ENCODE results near the gene LPGAT1. TPM values are rescaled to one million over a fixed set of nuclear protein-coding genes. Genes with fewer than 3 reads are reported as not detected.

LPGAT1 gene
- total RNA-seq, 1 donor from 2014 or later, result 73.2 TPM

- no peak for TF ChIP-seq CTCF (IDR thresholded peaks at IDR 0.05; ENCODE audit: partially characterized antibody, unreplicated experiment)
- H3K36me3 Mint-ChIP-seq (ENCODE audit: unreplicated experiment), result peaks cover 8% of the 10 kb centered on the region
- H3K27ac Mint-ChIP-seq (ENCODE audit: unreplicated experiment), result peak overlapping the region; percentile 79
- H3K27me3 Mint-ChIP-seq (ENCODE audit: unreplicated experiment), result peaks cover 2% of the 10 kb centered on the region
- DNase-seq, result peak; percentile 65
- no peak overlapping the region for H3K4me3 Mint-ChIP-seq (ENCODE audit: unreplicated experiment)
- H3K4me1 Mint-ChIP-seq (ENCODE audit: low read depth, unreplicated experiment), result peaks cover 7% of the 10 kb centered on the region
- peaks cover 7% of the 10 kb centered on the region for H3K9me3 Mint-ChIP-seq (ENCODE audit: unreplicated experiment)
These were observed 114.6 kb downstream of the LPGAT1 start for GRCh38 chr1:211715971-211716370.

GRCh38 chr1:211714154-211714553, 116.4 kb downstream of the LPGAT1 start:
- Mint-ChIP-seq H3K4me1 (ENCODE audit: low read depth, unreplicated experiment) (peaks cover 7% of the 10 kb centered on the region), H3K36me3 (ENCODE audit: unreplicated experiment) (no peaks in the 10 kb centered on the region), H3K4me3 (ENCODE audit: unreplicated experiment) (no peak overlapping the region), H3K27ac (ENCODE audit: unreplicated experiment) (no peak overlapping the region), H3K9me3 (ENCODE audit: unreplicated experiment) (peaks cover 4% of the 10 kb centered on the region), H3K27me3 (ENCODE audit: unreplicated experiment) (peaks cover 2% of the 10 kb centered on the region)
- no peak for DNase-seq
- TF ChIP-seq CTCF (IDR thresholded peaks at IDR 0.05; ENCODE audit: partially characterized antibody, unreplicated experiment), result no peak

GRCh38 chr1:211713231-211713630, 117.3 kb downstream of the LPGAT1 start:
- Mint-ChIP-seq H3K36me3 (ENCODE audit: unreplicated experiment) (no peaks in the 10 kb centered on the region), H3K4me1 (ENCODE audit: low read depth, unreplicated experiment) (peaks cover 7% of the 10 kb centered on the region), H3K27ac (ENCODE audit: unreplicated experiment) (no peak overlapping the region), H3K9me3 (ENCODE audit: unreplicated experiment) (peaks cover 4% of the 10 kb centered on the region), H3K27me3 (ENCODE audit: unreplicated experiment) (peaks cover 2% of the 10 kb centered on the region), H3K4me3 (ENCODE audit: unreplicated experiment) (no peak overlapping the region)
- no peak for TF ChIP-seq CTCF (IDR thresholded peaks at IDR 0.05; ENCODE audit: partially characterized antibody, unreplicated experiment)
- no peak for DNase-seq

GRCh38 chr1:211711315-211711705, 119.3 kb downstream of the LPGAT1 start:
- Mint-ChIP-seq H3K27me3 (ENCODE audit: unreplicated experiment) (peaks cover 4% of the 10 kb centered on the region), H3K4me1 (ENCODE audit: low read depth, unreplicated experiment) (peaks cover 7% of the 10 kb centered on the region), H3K36me3 (ENCODE audit: unreplicated experiment) (no peaks in the 10 kb centered on the region), H3K9me3 (ENCODE audit: unreplicated experiment) (peaks cover 7% of the 10 kb centered on the region), H3K27ac (ENCODE audit: unreplicated experiment) (no peak overlapping the region), H3K4me3 (ENCODE audit: unreplicated experiment) (no peak overlapping the region)
- no peak for TF ChIP-seq CTCF (IDR thresholded peaks at IDR 0.05; ENCODE audit: partially characterized antibody, unreplicated experiment)
- DNase-seq, result no peak

DNA sequence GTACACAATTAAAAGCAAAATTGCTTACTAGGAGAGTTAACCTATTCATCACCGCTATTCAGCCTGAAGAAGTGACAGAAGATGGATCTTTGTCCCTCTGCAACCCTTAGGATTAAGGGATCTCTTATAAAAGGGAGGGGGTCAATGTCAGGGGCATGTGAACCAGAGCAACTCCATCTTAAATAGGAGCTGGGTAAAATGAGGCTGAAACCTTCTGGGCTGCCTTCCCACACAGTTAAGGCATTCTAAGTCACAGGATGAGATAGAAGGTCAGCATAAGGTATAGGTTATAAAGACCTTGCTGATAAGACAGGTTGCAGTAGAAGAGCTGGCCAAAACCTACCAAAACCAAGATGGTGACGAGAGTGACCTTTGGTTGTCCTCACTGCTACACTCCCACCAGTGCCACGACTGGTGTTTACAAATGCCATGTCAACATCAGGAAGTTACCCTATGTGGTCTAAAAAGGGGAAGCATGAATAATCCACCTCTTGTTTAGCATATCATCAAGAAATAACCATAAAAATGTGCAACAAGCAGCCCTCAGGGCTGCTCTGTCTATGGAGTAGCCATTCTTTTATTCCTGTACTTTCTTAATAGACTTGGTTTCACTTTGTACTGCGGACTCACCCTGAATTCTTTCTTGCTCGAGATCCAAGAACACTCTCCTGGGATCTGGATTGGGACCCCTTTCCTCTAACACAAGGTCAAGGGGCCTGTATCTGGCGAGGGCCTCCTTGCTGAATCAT, 119.8 kb downstream of the LPGAT1 start:
- Mint-ChIP-seq H3K4me3 (ENCODE audit: unreplicated experiment) (no peak overlapping the region), H3K36me3 (ENCODE audit: unreplicated experiment) (no peaks in the 10 kb centered on the region), H3K4me1 (ENCODE audit: low read depth, unreplicated experiment) (peaks cover 6% of the 10 kb centered on the region), H3K9me3 (ENCODE audit: unreplicated experiment) (peaks cover 7% of the 10 kb centered on the region), H3K27ac (ENCODE audit: unreplicated experiment) (no peak overlapping the region), H3K27me3 (ENCODE audit: unreplicated experiment) (peaks cover 2% of the 10 kb centered on the region)
- no peak for DNase-seq
- TF ChIP-seq CTCF (IDR thresholded peaks at IDR 0.05; ENCODE audit: partially characterized antibody, unreplicated experiment), result no peak

All from glutamatergic neuron (in vitro differentiated cells).